ENCODE measurements around the gene RBSN.

- TF ChIP-seq CTCF (IDR thresholded peaks at IDR 0.05 in 2 of 3, conservative IDR thresholded peaks at IDR 0.05 in 1 of 3; ENCODE audit: borderline replicate concordance in 1 of 3, insufficient read depth in 1 of 3, low read depth in 2 of 3, low read length in 2 of 3) (no peak), POLR2A (IDR thresholded peaks at IDR 0.05; ENCODE audit: borderline replicate concordance, extremely low read depth, insufficient read depth, insufficient read length) (no peak), POLR2AphosphoS5 (IDR thresholded peaks at IDR 0.05; ENCODE audit: low read depth, low read length) (no peak), SRF (IDR thresholded peaks at IDR 0.05; ENCODE audit: low read depth) (no peak)
These were observed 60.6 kb downstream of the RBSN start for GRCh38 chr3:15038306-15038705.

Data from HCT116 (cell line).